Retinal pigment epithelial cell (primary cell): ENCODE results near the gene LRIG1.

Experiments used
- DNase-seq: peaks from one replicate; pipeline ENCODE4 v3.0.0-alpha.2; 2010; ENCODE audit warnings: low read depth
- H3K4me3 ChIP-seq: 2 replicates; pipeline ENCODE4 v1.5.1; 2011; ENCODE audit warnings: mild to moderate bottlenecking, low read length, control low read depth, moderate library complexity
- CTCF ChIP-seq: conservative IDR thresholded peaks from 2 replicates; pipeline ENCODE4 v1.5.1; 2011; ENCODE audit warnings: low read depth, low read length, control low read depth, inconsistent platforms

Gene LRIG1

GRCh38 chr3:66365080-66365479 lies 135.7 kb downstream of the LRIG1 start:
- TF ChIP-seq CTCF = no peak
- H3K4me3 ChIP-seq = no peak overlapping the region
- DNase-seq = no peak

- DNase-seq = peak; percentile 65
- H3K4me3 ChIP-seq = no peak overlapping the region
- TF ChIP-seq CTCF = no peak
Measured at GRCh38 chr3:66363148-66363547, 137.7 kb downstream of the LRIG1 start.

- no peak for TF ChIP-seq CTCF
- DNase-seq = peak; percentile 96
Measured at GRCh38 chr3:66362541-66362941, 138.3 kb downstream of the LRIG1 start.

GRCh38 chr3:66361356-66361755 lies 139.5 kb downstream of the LRIG1 start:
- TF ChIP-seq CTCF = no peak
- no peak for DNase-seq
- no peak overlapping the region for H3K4me3 ChIP-seq

More at GRCh38 chr3:66362541-66362941, 138.3 kb downstream of the LRIG1 start:
- H3K4me3 ChIP-seq = no peak overlapping the region

GRCh38 chr3:66355997-66356396 lies 144.8 kb downstream of the LRIG1 start:
- DNase-seq = no peak
- no peak for TF ChIP-seq CTCF
- no peak overlapping the region for H3K4me3 ChIP-seq

- DNase-seq = no peak
Measured at GRCh38 chr3:66355394-66355793, 145.4 kb downstream of the LRIG1 start.

More at GRCh38 chr3:66355394-66355793, 145.4 kb downstream of the LRIG1 start:
- H3K4me3 ChIP-seq = no peak overlapping the region
- TF ChIP-seq CTCF = no peak
